Measurements from ENCODE around the gene RFC2. TPM values are rescaled to one million over a fixed set of nuclear protein-coding genes. Genes with fewer than 3 reads are reported as not detected.

Gene RFC2
- polyA plus RNA-seq, 1 of the 3 experiments (the other 2 are of a cell fraction) = 31.2 TPM

DNA sequence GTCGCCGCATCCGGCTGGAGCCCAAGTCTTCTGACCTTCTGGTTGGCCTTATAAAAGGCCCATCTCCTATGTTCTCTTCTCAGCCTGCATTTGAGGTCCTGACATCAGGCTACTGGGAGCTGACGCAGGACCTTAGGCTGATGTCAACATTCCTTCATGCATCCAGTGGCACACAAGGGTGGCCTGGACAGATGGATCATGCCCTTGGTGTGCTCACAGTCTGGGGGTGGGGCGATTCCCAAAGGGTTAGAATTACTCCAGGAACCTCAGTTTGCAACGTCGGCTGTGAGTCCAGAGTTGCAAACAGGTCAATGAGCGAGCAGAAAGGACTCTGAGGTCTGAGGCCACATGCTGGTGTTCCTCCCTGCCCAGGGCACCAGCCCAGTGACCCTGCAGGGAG is 26.8 kb upstream of the RFC2 start:
- POLR2A ChIA-PET = no interaction called here
- H3K4me2 ChIP-seq = no peak overlapping the region

DNA sequence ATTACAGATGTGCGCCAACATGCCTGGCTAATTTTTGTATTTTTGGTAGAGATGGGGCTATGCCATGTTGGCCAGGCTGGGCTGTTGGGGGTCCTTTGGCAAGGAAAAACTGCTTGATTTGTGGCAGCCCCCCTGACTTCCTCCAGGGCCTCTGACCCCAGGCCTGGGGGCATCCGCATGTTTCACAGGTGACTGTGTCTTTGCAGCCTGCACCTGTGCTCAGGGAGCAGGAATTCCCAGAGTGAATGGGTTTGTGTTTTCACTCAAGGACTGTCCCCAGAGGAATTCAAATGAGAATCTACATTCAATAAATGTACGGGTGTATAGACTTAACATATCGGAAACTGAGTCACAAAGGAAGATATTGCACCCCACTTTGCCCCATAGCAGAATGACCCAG is 23.4 kb upstream of the RFC2 start:
- peaks cover 37% of the 10 kb centered on the region for H3F3A ChIP-seq (replicated peaks; ENCODE audit: insufficient read depth)
- H3K9ac ChIP-seq = no peak overlapping the region
- no peaks in the 10 kb centered on the region for H3K36me3 ChIP-seq (replicated peaks in 1 of 2; ENCODE audit: control insufficient read depth in 1 of 2, insufficient read depth in 2 of 2, low read length in 1 of 2)
- no peak for DNase-seq
- H3K9me2 ChIP-seq = no peaks in the 10 kb centered on the region
- no peaks in the 10 kb centered on the region for H3K79me2 ChIP-seq (ENCODE audit: insufficient read depth)
- no peaks in the 10 kb centered on the region for H3K9me3 ChIP-seq
- H3K4me3 ChIP-seq (ENCODE audit: low read depth in 2 of 2, low read length in 1 of 2) = no peak overlapping the region
- ChIA-PET CTCF (no interaction called here), POLR2A (no interaction called here)
- TF ChIP-seq TEAD4 (IDR thresholded peaks at IDR 0.05; ENCODE audit: borderline replicate concordance, insufficient read depth) = no peak
- TF ChIP-seq, protein P1, sequence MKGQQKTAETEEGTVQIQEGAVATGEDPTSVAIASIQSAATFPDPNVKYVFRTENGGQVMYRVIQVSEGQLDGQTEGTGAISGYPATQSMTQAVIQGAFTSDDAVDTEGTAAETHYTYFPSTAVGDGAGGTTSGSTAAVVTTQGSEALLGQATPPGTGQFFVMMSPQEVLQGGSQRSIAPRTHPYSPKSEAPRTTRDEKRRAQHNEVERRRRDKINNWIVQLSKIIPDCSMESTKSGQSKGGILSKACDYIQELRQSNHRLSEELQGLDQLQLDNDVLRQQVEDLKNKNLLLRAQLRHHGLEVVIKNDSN (IDR thresholded peaks at IDR 0.05; ENCODE audit: borderline replicate concordance, low read depth) = no peak
- no peak for TF ChIP-seq NRF1 (IDR thresholded peaks at IDR 0.05; ENCODE audit: low read depth, low read length)
- no peak for TF ChIP-seq SIN3A (IDR thresholded peaks at IDR 0.05; ENCODE audit: borderline replicate concordance, low read depth, low read length)
- TF ChIP-seq YY1 (IDR thresholded peaks at IDR 0.05; ENCODE audit: low read depth) = no peak
- TF ChIP-seq RXRA (IDR thresholded peaks at IDR 0.05; ENCODE audit: borderline replicate concordance, low read depth) = no peak
- TF ChIP-seq NFIC (IDR thresholded peaks at IDR 0.05; ENCODE audit: borderline replicate concordance) = no peak
- no peak for TF ChIP-seq EZH2phosphoT487 (IDR thresholded peaks at IDR 0.05; ENCODE audit: borderline replicate concordance, low read depth)
- TF ChIP-seq RFX5 (IDR thresholded peaks at IDR 0.05; ENCODE audit: low read length) = no peak
- TF ChIP-seq SMC3 (IDR thresholded peaks at IDR 0.05; ENCODE audit: low read depth, low read length) = no peak
- TF ChIP-seq TAF1 (IDR thresholded peaks at IDR 0.05; ENCODE audit: borderline replicate concordance, low read depth, low read length) = no peak
- no peak overlapping the region for H3K4me2 ChIP-seq
- peak overlapping the region in 1 of 2 experiments; percentile 99; a peak in 1 of 4 replicates for H3K27ac ChIP-seq (ENCODE audit: low read depth in 2 of 2, low read length in 1 of 2)
- H2AFZ ChIP-seq (ENCODE audit: low read depth) = no peak overlapping the region
- 98% methylated on average over 4 of the region's 4 CpGs for WGBS (ENCODE audit: low lambda C conversion rate)
- H3K4me1 ChIP-seq (ENCODE audit: control insufficient read depth in 1 of 2, insufficient read depth in 2 of 2, low read depth in 1 of 2, low read length in 1 of 2) = peaks cover under 1 to 23% of the 10 kb centered on the region in 2 experiments; a peak in 3 of 4 replicates
- H3K27me3 ChIP-seq (ENCODE audit: insufficient read depth) = no peaks in the 10 kb centered on the region
- no peaks in the 10 kb centered on the region for H4K20me1 ChIP-seq (ENCODE audit: insufficient read depth)

More for the DNA sequence above, 26.8 kb upstream of the RFC2 start:
- Histone ChIP-seq H3K27me3 (ENCODE audit: insufficient read depth) (no peaks in the 10 kb centered on the region), H3F3A (replicated peaks; ENCODE audit: insufficient read depth) (peaks cover 21% of the 10 kb centered on the region), H3K36me3 (replicated peaks in 1 of 2; ENCODE audit: control insufficient read depth in 1 of 2, insufficient read depth in 2 of 2, low read length in 1 of 2) (no peaks in the 10 kb centered on the region), H3K79me2 (ENCODE audit: insufficient read depth) (no peaks in the 10 kb centered on the region), H3K4me1 (ENCODE audit: control insufficient read depth in 1 of 2, insufficient read depth in 2 of 2, low read depth in 1 of 2, low read length in 1 of 2) (peaks cover 0 to 16% of the 10 kb centered on the region in 2 experiments; a peak in 2 of 4 replicates), H3K9me3 (no peaks in the 10 kb centered on the region), H3K4me3 (ENCODE audit: low read depth in 2 of 2, low read length in 1 of 2) (no peak overlapping the region), H2AFZ (ENCODE audit: low read depth) (no peak overlapping the region), H4K20me1 (ENCODE audit: insufficient read depth) (no peaks in the 10 kb centered on the region), H3K9me2 (no peaks in the 10 kb centered on the region), H3K27ac (ENCODE audit: low read depth in 2 of 2, low read length in 1 of 2) (peak overlapping the region in 1 of 2 experiments; percentile 99; a peak in 2 of 4 replicates), H3K9ac (no peak overlapping the region)
- DNase-seq = no peak
- 92% methylated on average over 8 of the region's 8 CpGs for WGBS (ENCODE audit: low lambda C conversion rate)
- CTCF ChIA-PET = interaction anchor here (0.7 kb wide), 1 partner anchor 192 kb away, joined by 3 read pairs; no protein-coding TSS in a partner anchor
- TF ChIP-seq NFIC (IDR thresholded peaks at IDR 0.05; ENCODE audit: borderline replicate concordance) = no peak
- TF ChIP-seq, protein P2, sequence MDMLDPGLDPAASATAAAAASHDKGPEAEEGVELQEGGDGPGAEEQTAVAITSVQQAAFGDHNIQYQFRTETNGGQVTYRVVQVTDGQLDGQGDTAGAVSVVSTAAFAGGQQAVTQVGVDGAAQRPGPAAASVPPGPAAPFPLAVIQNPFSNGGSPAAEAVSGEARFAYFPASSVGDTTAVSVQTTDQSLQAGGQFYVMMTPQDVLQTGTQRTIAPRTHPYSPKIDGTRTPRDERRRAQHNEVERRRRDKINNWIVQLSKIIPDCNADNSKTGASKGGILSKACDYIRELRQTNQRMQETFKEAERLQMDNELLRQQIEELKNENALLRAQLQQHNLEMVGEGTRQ (IDR thresholded peaks at IDR 0.05; ENCODE audit: borderline replicate concordance, low read depth, low read length) = no peak
- no peak for TF ChIP-seq RFX5 (IDR thresholded peaks at IDR 0.05; ENCODE audit: low read length)
- TF ChIP-seq, protein P3, sequence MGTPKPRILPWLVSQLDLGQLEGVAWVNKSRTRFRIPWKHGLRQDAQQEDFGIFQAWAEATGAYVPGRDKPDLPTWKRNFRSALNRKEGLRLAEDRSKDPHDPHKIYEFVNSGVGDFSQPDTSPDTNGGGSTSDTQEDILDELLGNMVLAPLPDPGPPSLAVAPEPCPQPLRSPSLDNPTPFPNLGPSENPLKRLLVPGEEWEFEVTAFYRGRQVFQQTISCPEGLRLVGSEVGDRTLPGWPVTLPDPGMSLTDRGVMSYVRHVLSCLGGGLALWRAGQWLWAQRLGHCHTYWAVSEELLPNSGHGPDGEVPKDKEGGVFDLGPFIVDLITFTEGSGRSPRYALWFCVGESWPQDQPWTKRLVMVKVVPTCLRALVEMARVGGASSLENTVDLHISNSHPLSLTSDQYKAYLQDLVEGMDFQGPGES (IDR thresholded peaks at IDR 0.05; ENCODE audit: low read depth, low read length) = no peak
- TF ChIP-seq, protein P4, sequence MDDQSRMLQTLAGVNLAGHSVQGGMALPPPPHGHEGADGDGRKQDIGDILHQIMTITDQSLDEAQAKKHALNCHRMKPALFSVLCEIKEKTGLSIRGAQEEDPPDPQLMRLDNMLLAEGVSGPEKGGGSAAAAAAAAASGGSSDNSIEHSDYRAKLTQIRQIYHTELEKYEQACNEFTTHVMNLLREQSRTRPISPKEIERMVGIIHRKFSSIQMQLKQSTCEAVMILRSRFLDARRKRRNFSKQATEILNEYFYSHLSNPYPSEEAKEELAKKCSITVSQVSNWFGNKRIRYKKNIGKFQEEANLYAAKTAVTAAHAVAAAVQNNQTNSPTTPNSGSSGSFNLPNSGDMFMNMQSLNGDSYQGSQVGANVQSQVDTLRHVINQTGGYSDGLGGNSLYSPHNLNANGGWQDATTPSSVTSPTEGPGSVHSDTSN (IDR thresholded peaks at IDR 0.05) = no peak
- TF ChIP-seq TEAD4 (IDR thresholded peaks at IDR 0.05; ENCODE audit: borderline replicate concordance, insufficient read depth) = no peak
- no peak for TF ChIP-seq MXI1 (IDR thresholded peaks at IDR 0.05; ENCODE audit: low read depth, low read length)
